HG03354 (cell line): Measurements from ENCODE around the gene DHRS1.

ENCODE experiments used
- ATAC-seq: cut with Tn5 transposase; IDR thresholded peaks from one replicate; pipeline ENCODE4 v1.9.1; 2021; ENCODE audit warnings: mild to moderate bottlenecking; ENCODE audit not compliant: unreplicated experiment, poor library complexity, severe bottlenecking

DHRS1 gene

GRCh38 chr14:24310646-24311604, 11.3 kb upstream of the DHRS1 start, which contains the start of gene LTB4R:
TSS of gene LTB4R (plus strand) at chr14:24311502. CDS start at chr14:24315652, 4,150 bp downstream.
- ATAC-seq: peak; percentile 72

- ATAC-seq: no peak
Measured at GRCh38 chr14:24310265-24310645, 10.7 kb upstream of the DHRS1 start.

- ATAC-seq: no peak
Measured at GRCh38 chr14:24309538-24310264, 10.1 kb upstream of the DHRS1 start, which contains the start of gene LTB4R2. TSS of gene LTB4R2 (plus strand) at chr14:24310140. CDS start at chr14:24310665, 525 bp downstream.

GRCh38 chr14:24308342-24309124, 9.0 kb upstream of the DHRS1 start:
- no peak for ATAC-seq

- ATAC-seq: peak; percentile 23
Measured at GRCh38 chr14:24307575-24308341, 8.2 kb upstream of the DHRS1 start, which contains the start of gene CIDEB. TSS of gene CIDEB (minus strand) at chr14:24307977. CDS start at chr14:24307858, 119 bp downstream.

- ATAC-seq: no peak
Measured at GRCh38 chr14:24307156-24307574, 7.6 kb upstream of the DHRS1 start.

GRCh38 chr14:24304019-24304387, 4.4 kb upstream of the DHRS1 start:
- ATAC-seq: no peak

GRCh38 chr14:24300326-24300980, 873 bp upstream of the DHRS1 start:
- ATAC-seq: no peak

- peak; percentile 12 for ATAC-seq
Measured at GRCh38 chr14:24298892-24299254, 707 bp downstream of the DHRS1 start.

- peak; percentile 27 for ATAC-seq
Measured at GRCh38 chr14:24297190-24297964, 2.2 kb downstream of the DHRS1 start.

GRCh38 chr14:24296341-24297157, 3.0 kb downstream of the DHRS1 start:
- ATAC-seq: peak; percentile 59

GRCh38 chr14:24293525-24293924, 6.1 kb downstream of the DHRS1 start:
- ATAC-seq: no peak

GRCh38 chr14:24292118-24292807, 7.3 kb downstream of the DHRS1 start:
- ATAC-seq: no peak

GRCh38 chr14:24291446-24292117, 8.0 kb downstream of the DHRS1 start:
- ATAC-seq: no peak

GRCh38 chr14:24290746-24291145, 8.8 kb downstream of the DHRS1 start:
- ATAC-seq: no peak

GRCh38 chr14:24289649-24290280, 9.8 kb downstream of the DHRS1 start:
- ATAC-seq: no peak
